T-helper 17 cell (primary cell): Measurements from ENCODE around the gene WDR82. TPM values are rescaled to one million over a fixed set of nuclear protein-coding genes. Genes with fewer than 3 reads are reported as not detected.

Experiments used
- ATAC-seq: fragments of 150-1000 bp; cut with Tn5 transposase; 2 replicates; pipeline ENCODE4 v1.10.0; 2021; ENCODE audit warnings: mild to moderate bottlenecking, moderate library complexity
- DNase-seq, 3 donors: peaks; one replicate each; pipeline versions ENCODE4 v3.0.0 to v3.0.0-alpha.2; 2020 to 2021
- H3K9me3 ChIP-seq: one replicate; pipeline ENCODE4 v1.7.0; 2013; ENCODE audit warnings: low read length, mild to moderate bottlenecking; ENCODE audit not compliant: control insufficient read depth, poor library complexity, severe bottlenecking
- H3K27ac Mint-ChIP-seq: one replicate; pipeline ENCODE4 v1.8.0; 2022; ENCODE audit warnings: mild to moderate bottlenecking, moderate library complexity, mixed read lengths
- H3K27me3 Mint-ChIP-seq: one replicate; pipeline ENCODE4 v1.8.0; 2022; ENCODE audit warnings: mixed read lengths
- H3K36me3 Mint-ChIP-seq: one replicate; pipeline ENCODE4 v1.8.0; 2022; ENCODE audit warnings: low read depth, mixed read lengths
- H3K4me1 Mint-ChIP-seq: one replicate; pipeline ENCODE4 v1.8.0; 2022; ENCODE audit warnings: mild to moderate bottlenecking, mixed read lengths
- H3K4me3 Mint-ChIP-seq: one replicate; pipeline ENCODE4 v1.8.0; 2022; ENCODE audit warnings: mild to moderate bottlenecking, moderate library complexity, mixed read lengths
- total RNA-seq, 4 donors: library from RNA in 2 of 4; stranded (reverse) in 2 of 4; gene quantifications; one replicate each; pipeline ENCODE4 v1.2.3 and lab custom pipeline; 2022 to 2026

The WDR82 gene, protein sequence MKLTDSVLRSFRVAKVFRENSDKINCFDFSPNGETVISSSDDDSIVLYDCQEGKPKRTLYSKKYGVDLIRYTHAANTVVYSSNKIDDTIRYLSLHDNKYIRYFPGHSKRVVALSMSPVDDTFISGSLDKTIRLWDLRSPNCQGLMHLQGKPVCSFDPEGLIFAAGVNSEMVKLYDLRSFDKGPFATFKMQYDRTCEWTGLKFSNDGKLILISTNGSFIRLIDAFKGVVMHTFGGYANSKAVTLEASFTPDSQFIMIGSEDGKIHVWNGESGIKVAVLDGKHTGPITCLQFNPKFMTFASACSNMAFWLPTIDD
- 100 to 1,000 TPM; 109 to 114 TPM for total RNA-seq
- 279 to 424 reads per million in 2 donors for total RNA-seq (lab: John Stamatoyannopoulos, UW)

- H3K9me3 ChIP-seq: no peaks in the 10 kb centered on the region
- Mint-ChIP-seq H3K27me3 (no peaks in the 10 kb centered on the region), H3K36me3 (peaks cover 13% of the 10 kb centered on the region), H3K27ac (peak within 1 kb of the TSS; percentile 100), H3K4me3 (peak within 1 kb of the TSS; percentile 100), H3K4me1 (peaks cover 64% of the 10 kb centered on the region)
- DNase-seq (peak; percentile 96 to 99 (median 96)), ATAC-seq (peak; percentile 84)
Observed at GRCh38 chr3:52278510-52279069, at the start of gene WDR82. TSS of gene WDR82 (minus strand) at chr3:52278649. CDS start at chr3:52278361, 288 bp downstream.

DNA sequence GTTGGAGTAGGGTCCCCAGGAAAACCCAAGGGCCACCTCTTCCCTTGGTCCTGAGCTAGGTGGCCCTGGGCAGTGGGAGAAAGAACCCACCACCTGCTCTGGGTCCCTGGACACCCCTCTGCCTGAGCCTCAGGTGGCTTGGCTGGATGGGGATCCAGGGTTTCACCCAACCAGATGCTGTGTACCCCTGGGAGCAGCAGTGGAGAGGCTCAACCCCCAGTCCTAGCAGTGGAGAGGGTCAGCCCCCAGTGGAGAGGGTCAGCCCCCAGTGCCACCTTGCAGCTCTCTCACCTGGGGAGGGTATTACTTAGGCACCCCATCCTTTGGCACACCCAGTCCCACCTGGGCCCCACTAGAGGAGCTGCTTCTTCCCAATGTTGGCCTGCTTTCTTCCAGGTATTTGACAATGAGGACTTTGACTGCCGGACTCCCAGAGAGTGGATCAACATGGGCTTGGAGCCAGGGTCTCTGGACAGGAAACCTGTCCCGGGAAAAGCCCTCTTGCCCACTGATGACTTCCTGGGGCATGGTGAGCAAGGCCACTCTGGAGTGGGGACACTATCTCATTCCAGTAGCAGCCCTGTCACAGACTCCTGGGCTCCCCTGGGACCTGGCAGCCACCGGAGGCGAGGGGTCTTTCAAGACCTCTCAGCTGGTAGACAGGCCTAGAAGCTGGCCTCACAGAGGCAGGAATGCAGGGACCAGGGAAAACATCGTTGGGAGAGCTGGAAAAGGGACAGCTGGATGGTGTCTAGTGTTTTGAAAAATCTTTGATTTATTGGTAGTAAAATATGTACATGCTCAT is 49.2 kb upstream of the WDR82 start:
- Mint-ChIP-seq H3K27me3 (no peaks in the 10 kb centered on the region), H3K36me3 (peaks cover 4% of the 10 kb centered on the region), H3K4me1 (peaks cover 5% of the 10 kb centered on the region), H3K4me3 (no peak overlapping the region), H3K27ac (no peak overlapping the region)
- ATAC-seq: no peak
- no peak for DNase-seq
- no peaks in the 10 kb centered on the region for H3K9me3 ChIP-seq

DNA sequence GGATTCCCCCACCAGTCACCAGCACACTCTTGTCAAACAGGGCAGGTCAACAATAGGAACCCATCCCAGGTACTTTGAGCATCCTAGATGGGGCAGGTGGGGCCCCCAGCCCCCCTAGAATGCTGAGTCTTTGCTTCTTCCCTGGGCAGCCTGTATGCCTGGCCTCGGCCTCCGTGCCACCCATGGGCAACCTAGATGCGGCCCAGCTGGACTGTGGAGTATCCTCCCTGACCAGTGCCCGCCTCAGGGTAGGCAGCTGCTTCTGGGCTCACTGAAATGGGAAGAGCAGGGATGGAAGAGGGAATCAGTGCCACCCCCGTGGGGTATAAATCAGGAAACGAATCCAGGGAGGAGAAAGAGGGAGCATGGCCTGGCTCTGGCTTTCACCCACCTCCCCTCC is 48.5 kb upstream of the WDR82 start:
- Mint-ChIP-seq H3K36me3 (peaks cover 4% of the 10 kb centered on the region), H3K27ac (no peak overlapping the region), H3K4me3 (no peak overlapping the region), H3K27me3 (no peaks in the 10 kb centered on the region), H3K4me1 (peaks cover 6% of the 10 kb centered on the region)
- DNase-seq: no peak
- ATAC-seq: no peak
- H3K9me3 ChIP-seq: no peaks in the 10 kb centered on the region

DNA sequence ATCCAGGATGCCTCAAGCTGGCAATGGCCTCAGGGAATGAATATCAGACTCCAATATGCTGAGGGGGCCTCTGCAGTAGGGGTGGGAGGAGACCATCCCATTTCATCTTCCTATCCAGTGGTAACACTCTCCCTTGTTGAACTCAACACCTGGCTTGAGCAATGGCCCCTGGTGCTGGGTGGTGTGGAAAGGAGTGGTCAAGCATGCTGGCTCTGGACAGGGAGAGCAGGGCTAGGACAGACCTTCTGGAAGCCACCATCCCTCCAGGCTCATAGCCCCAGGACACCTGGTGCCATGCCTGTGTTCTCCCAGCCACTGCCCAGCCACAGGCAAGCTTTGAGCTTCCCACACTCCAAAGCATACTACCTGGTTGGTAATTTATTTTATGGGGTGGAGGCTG is 47.2 kb upstream of the WDR82 start:
- H3K27me3 Mint-ChIP-seq: no peaks in the 10 kb centered on the region
- peaks cover 4% of the 10 kb centered on the region for H3K36me3 Mint-ChIP-seq
- H3K4me1 Mint-ChIP-seq: peaks cover 8% of the 10 kb centered on the region
- ATAC-seq: no peak
- no peak for DNase-seq
- no peaks in the 10 kb centered on the region for H3K9me3 ChIP-seq
- H3K4me3 Mint-ChIP-seq: no peak overlapping the region
- no peak overlapping the region for H3K27ac Mint-ChIP-seq

- Mint-ChIP-seq H3K4me1 (peaks cover 8% of the 10 kb centered on the region), H3K27me3 (no peaks in the 10 kb centered on the region), H3K4me3 (no peak overlapping the region), H3K36me3 (peaks cover 4% of the 10 kb centered on the region), H3K27ac (no peak overlapping the region)
- ATAC-seq: no peak
- no peak for DNase-seq
- H3K9me3 ChIP-seq: no peaks in the 10 kb centered on the region
Observed at GRCh38 chr3:52324676-52325075, 46.2 kb upstream of the WDR82 start.

GRCh38 chr3:52323526-52324295 is 45.3 kb upstream of the WDR82 start:
- H3K27me3 Mint-ChIP-seq: no peaks in the 10 kb centered on the region
- H3K36me3 Mint-ChIP-seq: peaks cover 4% of the 10 kb centered on the region
- ATAC-seq (no peak), DNase-seq (no peak)
- H3K27ac Mint-ChIP-seq: no peak overlapping the region
- no peak overlapping the region for H3K4me3 Mint-ChIP-seq
- no peaks in the 10 kb centered on the region for H3K9me3 ChIP-seq
- peaks cover 8% of the 10 kb centered on the region for H3K4me1 Mint-ChIP-seq

GRCh38 chr3:52322466-52322865 is 44.0 kb upstream of the WDR82 start:
- H3K27ac Mint-ChIP-seq: no peak overlapping the region
- H3K9me3 ChIP-seq: no peaks in the 10 kb centered on the region
- no peaks in the 10 kb centered on the region for H3K27me3 Mint-ChIP-seq
- H3K4me3 Mint-ChIP-seq: no peak overlapping the region
- DNase-seq: no peak
- H3K36me3 Mint-ChIP-seq: no peaks in the 10 kb centered on the region
- peaks cover 15% of the 10 kb centered on the region for H3K4me1 Mint-ChIP-seq
- no peak for ATAC-seq

GRCh38 chr3:52321481-52321880 is 43.0 kb upstream of the WDR82 start:
- Mint-ChIP-seq H3K36me3 (no peaks in the 10 kb centered on the region), H3K4me3 (no peak overlapping the region), H3K4me1 (peaks cover 20% of the 10 kb centered on the region), H3K27me3 (no peaks in the 10 kb centered on the region), H3K27ac (no peak overlapping the region)
- ATAC-seq (no peak), DNase-seq (no peak)
- H3K9me3 ChIP-seq: no peaks in the 10 kb centered on the region

DNA sequence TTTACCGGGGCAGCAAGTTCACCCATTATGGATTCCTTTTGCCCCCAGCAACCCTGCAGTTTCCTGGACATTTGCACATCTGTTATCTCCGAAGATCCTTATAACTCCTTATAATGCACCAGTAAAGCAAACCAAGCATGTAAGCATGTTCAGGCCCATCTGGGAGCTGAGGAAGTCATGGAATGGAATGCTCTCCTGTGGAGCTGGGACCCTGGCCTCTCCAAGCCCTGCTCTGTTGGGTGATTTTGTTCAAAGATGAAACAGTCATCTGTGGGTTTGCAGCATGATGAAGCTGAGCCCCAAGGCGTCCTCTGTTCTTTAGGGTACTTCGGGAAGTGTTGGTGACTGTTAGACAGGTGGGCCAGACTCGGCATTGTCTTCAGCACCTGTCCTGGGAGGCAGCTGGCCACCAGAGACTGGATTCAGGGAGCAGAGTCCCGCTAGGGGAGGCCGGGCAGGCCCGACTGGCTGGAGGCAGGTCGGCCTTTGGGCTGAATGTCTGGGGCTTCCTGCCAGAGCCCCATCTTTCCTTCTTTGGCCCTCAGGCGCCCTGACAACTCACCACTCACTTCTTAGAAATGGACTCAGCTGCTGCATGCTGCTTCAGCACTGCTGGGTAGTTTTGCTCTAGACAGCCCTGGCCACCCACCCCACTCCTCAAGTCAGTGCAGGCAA is 41.6 kb upstream of the WDR82 start:
- H3K4me1 Mint-ChIP-seq: peaks cover 20% of the 10 kb centered on the region
- DNase-seq (no peak), ATAC-seq (no peak)
- no peak overlapping the region for H3K4me3 Mint-ChIP-seq
- H3K9me3 ChIP-seq: no peaks in the 10 kb centered on the region
- no peaks in the 10 kb centered on the region for H3K36me3 Mint-ChIP-seq
- no peaks in the 10 kb centered on the region for H3K27me3 Mint-ChIP-seq
- H3K27ac Mint-ChIP-seq: no peak overlapping the region

GRCh38 chr3:52318186-52318816 is 39.9 kb upstream of the WDR82 start:
- ATAC-seq (no peak), DNase-seq (no peak)
- no peak overlapping the region for H3K4me3 Mint-ChIP-seq
- H3K4me1 Mint-ChIP-seq: peaks cover 20% of the 10 kb centered on the region
- H3K27ac Mint-ChIP-seq: peak overlapping the region; percentile 60
- no peaks in the 10 kb centered on the region for H3K9me3 ChIP-seq
- no peaks in the 10 kb centered on the region for H3K27me3 Mint-ChIP-seq
- H3K36me3 Mint-ChIP-seq: no peaks in the 10 kb centered on the region

GRCh38 chr3:52317208-52318000 is 39.0 kb upstream of the WDR82 start:
- ATAC-seq: peak; percentile 99
- H3K4me3 Mint-ChIP-seq: peak overlapping the region; percentile 78
- no peaks in the 10 kb centered on the region for H3K9me3 ChIP-seq
- H3K4me1 Mint-ChIP-seq: peaks cover 15% of the 10 kb centered on the region
- DNase-seq: peak; percentile 59 to 69 (median 65)
- peak overlapping the region; percentile 60 for H3K27ac Mint-ChIP-seq
- no peaks in the 10 kb centered on the region for H3K27me3 Mint-ChIP-seq
- no peaks in the 10 kb centered on the region for H3K36me3 Mint-ChIP-seq
